Spinal cord (tissue), 10 donors: ENCODE results near the gene DBR1. TPM values are rescaled to one million over a fixed set of nuclear protein-coding genes. Genes with fewer than 3 reads are reported as not detected.

ENCODE experiments used
- DNase-seq, 6 donors: peaks; one replicate each; pipeline versions ENCODE4 v3.0.0 to v3.0.0-alpha.2; 2013 to 2015; ENCODE audit warnings: low spot score in 6 of 6, low read depth in 4 of 6
- H3K27ac ChIP-seq: one replicate; pipeline ENCODE4 v1.5.1; 2013; ENCODE audit warnings: low read depth, low read length, control low read depth
- H3K27me3 ChIP-seq: one replicate; pipeline ENCODE4 v1.6.1; 2013; ENCODE audit warnings: low read length; ENCODE audit not compliant: control insufficient read depth, insufficient read depth
- H3K36me3 ChIP-seq: one replicate; pipeline ENCODE4 v1.6.1; 2013; ENCODE audit warnings: low read length; ENCODE audit not compliant: control insufficient read depth, insufficient read depth
- H3K4me1 ChIP-seq: one replicate; pipeline ENCODE4 v1.6.1; 2013; ENCODE audit warnings: low read length; ENCODE audit not compliant: control insufficient read depth, insufficient read depth
- H3K4me3 ChIP-seq: one replicate; pipeline ENCODE4 v1.5.1; 2013; ENCODE audit warnings: low read depth, low read length, control low read depth
- H3K9me3 ChIP-seq: one replicate; pipeline ENCODE4 v1.6.1; 2013; ENCODE audit warnings: low read length; ENCODE audit not compliant: control insufficient read depth, insufficient read depth
- WGBS: methylation state at CpG from one replicate; pipeline ENCODE4 v1.1.5; 2013; ENCODE audit warnings: missing lambda C conversion rate; ENCODE audit not compliant: insufficient coverage; 5-methylcytosine and 5-hydroxymethylcytosine counted together
- polyA plus RNA-seq, 2 donors: library from polyadenylated mRNA; unstranded; fragments of 120-200 nt; gene quantifications; one replicate each; pipeline ENCODE4 v1.2.1, GENCODE V29; 2013; ENCODE audit not compliant: insufficient read length in 2 of 2
- total RNA-seq, 2 donors: library from RNA; depleted of rRNA in 1 of 2; stranded (reverse); fragments of 120-200 nt in 1 of 2; fragments of >200 nt in 1 of 2; gene quantifications; one replicate each; pipeline versions ENCODE4 v1.2.3 to v1.2.4, GENCODE V29; 2013 to 2014
- donor health status: healthy.

The DBR1 gene
- total and polyA plus RNA-seq, 4 donors: 11.9 to 19.9 (median 15.5) TPM

DNA sequence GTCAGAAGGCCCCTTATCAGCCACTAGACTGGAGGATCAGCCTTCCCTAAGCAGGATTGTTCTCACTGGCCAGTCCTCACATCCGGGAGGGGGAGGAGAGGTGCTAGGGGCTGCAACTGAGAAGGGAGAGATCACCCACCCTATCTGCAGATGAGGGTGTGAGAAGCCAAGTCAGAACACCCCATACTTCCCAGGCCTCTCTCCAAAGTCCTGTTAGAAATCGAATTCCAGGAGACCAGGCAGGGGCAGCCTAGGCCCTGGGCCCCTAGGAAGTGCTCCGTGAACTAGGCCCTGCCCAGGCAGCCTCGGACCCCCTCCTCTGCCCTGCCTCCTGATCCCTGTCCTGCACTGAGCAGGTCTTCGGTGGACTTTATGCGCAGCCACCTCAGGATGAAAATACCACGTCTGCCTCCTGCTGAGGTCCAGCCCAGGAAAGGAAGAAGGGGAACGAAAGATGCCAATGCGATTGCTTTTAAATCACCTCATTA, 60.2 kb downstream of the DBR1 start:
- DNase-seq: peak in 3 of 6 donors; percentile 1 to 30 (median 17)
- peaks cover 18% of the 10 kb centered on the region for H3K4me1 ChIP-seq
- no peaks in the 10 kb centered on the region for H3K9me3 ChIP-seq
- peak overlapping the region; percentile 75 for H3K27ac ChIP-seq
- 19% methylated on average over 7 of the region's 9 CpGs for WGBS
- no peaks in the 10 kb centered on the region for H3K27me3 ChIP-seq
- H3K4me3 ChIP-seq: peak overlapping the region; percentile 76
- H3K36me3 ChIP-seq: no peaks in the 10 kb centered on the region

DNA sequence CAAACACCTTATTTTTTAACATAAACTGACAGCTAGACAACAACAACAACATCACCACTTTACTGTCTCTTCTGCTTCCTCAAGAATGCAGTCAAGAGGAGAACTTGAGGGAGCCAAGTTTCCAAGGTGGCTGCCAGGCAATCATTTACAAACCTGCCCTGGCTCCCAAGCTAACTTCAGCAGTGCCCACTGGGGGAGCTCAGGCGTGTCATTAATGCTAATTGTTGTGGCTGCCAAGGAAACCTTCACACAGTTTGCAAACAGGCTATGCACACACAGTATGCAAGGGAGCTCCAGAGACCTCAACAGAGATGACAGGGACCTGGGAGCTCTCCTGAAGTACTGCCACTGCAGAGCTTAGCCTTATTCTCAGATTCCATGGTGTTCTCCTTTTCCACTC, 61.4 kb downstream of the DBR1 start:
- Histone ChIP-seq H3K27me3 (no peaks in the 10 kb centered on the region), H3K36me3 (no peaks in the 10 kb centered on the region), H3K4me1 (peaks cover 15% of the 10 kb centered on the region), H3K4me3 (no peak overlapping the region), H3K27ac (peak overlapping the region; percentile 75), H3K9me3 (no peaks in the 10 kb centered on the region)
- peak in 4 of 6 donors; percentile 6 to 84 (median 62) for DNase-seq
- WGBS: 33% methylated on average over 1 of the region's 1 CpG

DNA sequence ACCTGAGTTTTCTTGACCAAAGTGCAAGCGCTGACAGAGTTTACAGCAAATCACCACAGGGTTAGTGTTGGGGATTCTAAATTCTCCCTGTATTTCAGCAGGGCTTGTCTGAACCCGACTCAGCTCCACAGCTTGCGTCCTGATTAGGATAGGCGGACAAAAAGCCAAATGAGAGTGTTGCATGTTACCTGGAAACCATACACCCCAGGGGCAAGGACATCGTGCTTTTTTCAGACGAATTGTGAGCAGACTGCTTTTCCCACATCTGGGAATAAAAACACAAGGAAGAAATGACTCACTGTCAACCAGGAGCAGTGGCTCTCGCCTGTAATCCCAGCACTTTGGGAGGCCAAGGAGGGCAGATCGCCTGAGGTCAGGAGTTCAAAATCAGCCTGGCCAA, 62.4 kb downstream of the DBR1 start:
- H3K4me1 ChIP-seq: peaks cover 15% of the 10 kb centered on the region
- no peaks in the 10 kb centered on the region for H3K36me3 ChIP-seq
- 67% methylated on average over 7 of the region's 8 CpGs for WGBS
- H3K27ac ChIP-seq: no peak overlapping the region
- no peaks in the 10 kb centered on the region for H3K9me3 ChIP-seq
- DNase-seq: peak in 1 of 6 donors; percentile 13
- no peak overlapping the region for H3K4me3 ChIP-seq
- no peaks in the 10 kb centered on the region for H3K27me3 ChIP-seq

Other genes with a start within 250 kb of the DBR1 start
- gene CLDN18, start 164.8 kb downstream of the DBR1 start, total RNA-seq: under 1 TPM in 1 of 2 donors, not detected in 1; 0.20 TPM
- gene CLDN18, start 164.8 kb downstream of the DBR1 start, polyA plus RNA-seq: 1 to 10 TPM in 1 of 2 donors, under 1 TPM in 1; 0.44 to 1.3 TPM
- gene DZIP1L, start 59.3 kb downstream of the DBR1 start, total RNA-seq: 10 to 100 TPM; 10.8 to 28.4 TPM
- 10 to 100 TPM; 14.5 to 14.8 TPM for gene DZIP1L, start 59.3 kb downstream of the DBR1 start, polyA plus RNA-seq
- not detected for gene A4GNT, start 42.5 kb downstream of the DBR1 start, total RNA-seq
- gene A4GNT, start 42.5 kb downstream of the DBR1 start, polyA plus RNA-seq: under 1 TPM; 0.15 to 0.33 TPM
- 10 to 100 TPM; 55.0 to 84.3 TPM for gene ARMC8, start 12.4 kb upstream of the DBR1 start, total RNA-seq
- gene ARMC8, start 12.4 kb upstream of the DBR1 start, polyA plus RNA-seq: 10 to 100 TPM; 48.4 to 55.4 TPM
- 1 to 10 TPM; 5.6 to 7.6 TPM for gene NME9, start 154.9 kb upstream of the DBR1 start, total RNA-seq
- gene NME9, start 154.9 kb upstream of the DBR1 start, polyA plus RNA-seq: 1 to 10 TPM; 9.0 to 9.6 TPM
- gene MRAS, start 173.7 kb upstream of the DBR1 start, total RNA-seq: 10 to 100 TPM; 55.0 to 81.9 TPM
- gene MRAS, start 173.7 kb upstream of the DBR1 start, polyA plus RNA-seq: 10 to 100 TPM; 81.4 to 83.9 TPM